ENCODE results near the gene EVI5L.

The EVI5L gene

GRCh38 chr19:7822910-7823515 is 7.0 kb upstream of the EVI5L start:
- Histone ChIP-seq H2AFZ (ENCODE audit: low read depth, low read length) (no peak overlapping the region), H3K9me3 (ENCODE audit: low read length) (peaks cover 2% of the 10 kb centered on the region), H3K4me1 (ENCODE audit: insufficient read depth, low read length) (no peaks in the 10 kb centered on the region), H3K36me3 (ENCODE audit: insufficient read depth, low read length) (no peaks in the 10 kb centered on the region), H3K27me3 (ENCODE audit: insufficient read depth, low read length) (no peaks in the 10 kb centered on the region), H3K4me3 (ENCODE audit: low read length) (no peak overlapping the region)

GRCh38 chr19:7823686-7824301 is 6.2 kb upstream of the EVI5L start:
- Histone ChIP-seq H3K4me1 (ENCODE audit: insufficient read depth, low read length) (no peaks in the 10 kb centered on the region), H3K27me3 (ENCODE audit: insufficient read depth, low read length) (no peaks in the 10 kb centered on the region), H2AFZ (ENCODE audit: low read depth, low read length) (no peak overlapping the region), H3K9me3 (ENCODE audit: low read length) (no peaks in the 10 kb centered on the region), H3K36me3 (ENCODE audit: insufficient read depth, low read length) (no peaks in the 10 kb centered on the region), H3K4me3 (ENCODE audit: low read length) (no peak overlapping the region)

- Histone ChIP-seq H3K36me3 (ENCODE audit: insufficient read depth, low read length) (no peaks in the 10 kb centered on the region), H3K9me3 (ENCODE audit: low read length) (no peaks in the 10 kb centered on the region), H3K27me3 (ENCODE audit: insufficient read depth, low read length) (no peaks in the 10 kb centered on the region), H2AFZ (ENCODE audit: low read depth, low read length) (peak overlapping the region; percentile 78), H3K4me1 (ENCODE audit: insufficient read depth, low read length) (peaks cover 13% of the 10 kb centered on the region), H3K4me3 (ENCODE audit: low read length) (peak overlapping the region; percentile 47)
Measured at GRCh38 chr19:7829166-7829520, 875 bp upstream of the EVI5L start.

- H3K4me3 ChIP-seq (ENCODE audit: low read length): peak overlapping the region; percentile 65
- no peaks in the 10 kb centered on the region for H3K36me3 ChIP-seq (ENCODE audit: insufficient read depth, low read length)
- H3K4me1 ChIP-seq (ENCODE audit: insufficient read depth, low read length): peaks cover 13% of the 10 kb centered on the region
- H3K27me3 ChIP-seq (ENCODE audit: insufficient read depth, low read length): no peaks in the 10 kb centered on the region
- no peaks in the 10 kb centered on the region for H3K9me3 ChIP-seq (ENCODE audit: low read length)
- no peak overlapping the region for H2AFZ ChIP-seq (ENCODE audit: low read depth, low read length)
Measured at GRCh38 chr19:7830272-7830771, 304 bp downstream of the EVI5L start.

- Histone ChIP-seq H2AFZ (ENCODE audit: low read depth, low read length) (no peak overlapping the region), H3K4me3 (ENCODE audit: low read length) (peak overlapping the region; percentile 65), H3K27me3 (ENCODE audit: insufficient read depth, low read length) (no peaks in the 10 kb centered on the region), H3K36me3 (ENCODE audit: insufficient read depth, low read length) (no peaks in the 10 kb centered on the region), H3K9me3 (ENCODE audit: low read length) (no peaks in the 10 kb centered on the region), H3K4me1 (ENCODE audit: insufficient read depth, low read length) (peaks cover 13% of the 10 kb centered on the region)
Measured at GRCh38 chr19:7830823-7831222, 805 bp downstream of the EVI5L start.

- no peaks in the 10 kb centered on the region for H3K36me3 ChIP-seq (ENCODE audit: insufficient read depth, low read length)
- H3K9me3 ChIP-seq (ENCODE audit: low read length): no peaks in the 10 kb centered on the region
- H3K27me3 ChIP-seq (ENCODE audit: insufficient read depth, low read length): no peaks in the 10 kb centered on the region
- peaks cover 13% of the 10 kb centered on the region for H3K4me1 ChIP-seq (ENCODE audit: insufficient read depth, low read length)
- H2AFZ ChIP-seq (ENCODE audit: low read depth, low read length): no peak overlapping the region
- no peak overlapping the region for H3K4me3 ChIP-seq (ENCODE audit: low read length)
Measured at GRCh38 chr19:7831452-7831851, 1.4 kb downstream of the EVI5L start.

- H3K4me1 ChIP-seq (ENCODE audit: insufficient read depth, low read length): peaks cover 13% of the 10 kb centered on the region
- no peaks in the 10 kb centered on the region for H3K27me3 ChIP-seq (ENCODE audit: insufficient read depth, low read length)
- H3K36me3 ChIP-seq (ENCODE audit: insufficient read depth, low read length): no peaks in the 10 kb centered on the region
- H3K4me3 ChIP-seq (ENCODE audit: low read length): no peak overlapping the region
- no peaks in the 10 kb centered on the region for H3K9me3 ChIP-seq (ENCODE audit: low read length)
- no peak overlapping the region for H2AFZ ChIP-seq (ENCODE audit: low read depth, low read length)
Measured at GRCh38 chr19:7832009-7832408, 2.0 kb downstream of the EVI5L start.

- Histone ChIP-seq H3K9me3 (ENCODE audit: low read length) (no peaks in the 10 kb centered on the region), H3K27me3 (ENCODE audit: insufficient read depth, low read length) (no peaks in the 10 kb centered on the region), H3K4me1 (ENCODE audit: insufficient read depth, low read length) (peaks cover 13% of the 10 kb centered on the region), H3K4me3 (ENCODE audit: low read length) (no peak overlapping the region), H2AFZ (ENCODE audit: low read depth, low read length) (no peak overlapping the region), H3K36me3 (ENCODE audit: insufficient read depth, low read length) (no peaks in the 10 kb centered on the region)
Measured at GRCh38 chr19:7832781-7833180, 2.8 kb downstream of the EVI5L start.

- H2AFZ ChIP-seq (ENCODE audit: low read depth, low read length): no peak overlapping the region
- H3K4me3 ChIP-seq (ENCODE audit: low read length): no peak overlapping the region
Measured at GRCh38 chr19:7833225-7834099, 3.4 kb downstream of the EVI5L start.

GRCh38 chr19:7839476-7839875 is 9.5 kb downstream of the EVI5L start:
- no peaks in the 10 kb centered on the region for H3K27me3 ChIP-seq (ENCODE audit: insufficient read depth, low read length)
- no peaks in the 10 kb centered on the region for H3K4me1 ChIP-seq (ENCODE audit: insufficient read depth, low read length)
- H3K36me3 ChIP-seq (ENCODE audit: insufficient read depth, low read length): no peaks in the 10 kb centered on the region
- H3K4me3 ChIP-seq (ENCODE audit: low read length): no peak overlapping the region
- H3K9me3 ChIP-seq (ENCODE audit: low read length): no peaks in the 10 kb centered on the region
- no peak overlapping the region for H2AFZ ChIP-seq (ENCODE audit: low read depth, low read length)

More at GRCh38 chr19:7833225-7834099, 3.4 kb downstream of the EVI5L start:
- no peaks in the 10 kb centered on the region for H3K27me3 ChIP-seq (ENCODE audit: insufficient read depth, low read length)
- no peaks in the 10 kb centered on the region for H3K9me3 ChIP-seq (ENCODE audit: low read length)
- H3K4me1 ChIP-seq (ENCODE audit: insufficient read depth, low read length): peaks cover 13% of the 10 kb centered on the region
- no peaks in the 10 kb centered on the region for H3K36me3 ChIP-seq (ENCODE audit: insufficient read depth, low read length)

- Histone ChIP-seq H3K9me3 (ENCODE audit: low read length) (no peaks in the 10 kb centered on the region), H3K27me3 (ENCODE audit: insufficient read depth, low read length) (no peaks in the 10 kb centered on the region), H3K4me1 (ENCODE audit: insufficient read depth, low read length) (no peaks in the 10 kb centered on the region), H3K4me3 (ENCODE audit: low read length) (no peak overlapping the region), H2AFZ (ENCODE audit: low read depth, low read length) (no peak overlapping the region), H3K36me3 (ENCODE audit: insufficient read depth, low read length) (no peaks in the 10 kb centered on the region)
Measured at GRCh38 chr19:7840629-7841028, 10.6 kb downstream of the EVI5L start.

- Histone ChIP-seq H2AFZ (ENCODE audit: low read depth, low read length) (no peak overlapping the region), H3K4me1 (ENCODE audit: insufficient read depth, low read length) (no peaks in the 10 kb centered on the region), H3K27me3 (ENCODE audit: insufficient read depth, low read length) (no peaks in the 10 kb centered on the region), H3K9me3 (ENCODE audit: low read length) (no peaks in the 10 kb centered on the region), H3K4me3 (ENCODE audit: low read length) (no peak overlapping the region), H3K36me3 (ENCODE audit: insufficient read depth, low read length) (no peaks in the 10 kb centered on the region)
Measured at GRCh38 chr19:7841751-7842660, 12.0 kb downstream of the EVI5L start.

Measured in neuron (in vitro differentiated cells).